K562 (cell line): ENCODE measurements around the gene MADD. TPM values are rescaled to one million over a fixed set of nuclear protein-coding genes. Genes with fewer than 3 reads are reported as not detected.
A peak's percentile ranks its signal among the peaks of the same experiment; 100 is the strongest.

Source experiments
- ATAC-seq: fragments of 200-7000 bp; cut with Tn5 transposase; 3 replicates; pipeline ENCODE4 v1.9.1; 2020; ENCODE audit warnings: moderate library complexity
- BruUV-seq: library from RNA; stranded (reverse); fragments of 400-500 nt; replicated peaks from 2 replicates; lab custom pipeline; 2021; lab: Mats Ljungman, UMichigan
- CTCF ChIA-PET: fragments of 300-600 bp; formaldehyde crosslinking; extraction: SDS; loops from one replicate; lab custom pipeline; 2021; ENCODE audit warnings: low intra/inter-chr PET ratio; lab: Yijun Ruan, JAX
- POLR2A ChIA-PET: fragments of 300-600, 350-650 bp; sonication (Branson Sonifier 250); formaldehyde crosslinking; extraction: SDS; loops from one replicate; lab custom pipeline; 2021; ENCODE audit warnings: antibody characterized with exemption, inconsistent platforms; lab: Yijun Ruan, JAX
- DNase-seq, 4 experiments: peaks; one replicate each; pipeline versions ENCODE4 v3.0.0 to v3.0.0-alpha.2; 2011 to 2018; ENCODE audit warnings: low spot score in 3 of 4, mixed read lengths in 3 of 4; ENCODE audit errors: extremely low read depth in 1 of 4
- FAIRE-seq: peaks from 2 replicates; lab custom pipeline; 2011; peaks lifted over from hg19 to GRCh38; lab: Jason Lieb, UNC
- H2AFZ ChIP-seq: 2 replicates; pipeline ENCODE4 v1.6.0; 2011; ENCODE audit warnings: low read depth, low read length, control low read depth, inconsistent platforms
- H3K27ac ChIP-seq: fragments of 200-600 bp; 3 replicates; pipeline ENCODE4 v1.8.0; 2011; ENCODE audit warnings: low read depth, mild to moderate bottlenecking, control low read depth, inconsistent platforms, low read length, moderate library complexity, mixed read lengths; ENCODE audit errors: extremely low read depth
- H3K27me3 ChIP-seq, 2 experiments: fragments of 300-600 bp in 1 of 2; 2 replicates in 1 of 2; 3 replicates in 1 of 2; pipeline versions ENCODE4 v1.6.0 to v1.8.0; 2011; ENCODE audit warnings: inconsistent platforms in 2 of 2, low read length in 2 of 2, mild to moderate bottlenecking in 1 of 2, mixed read lengths in 1 of 2, moderate library complexity in 1 of 2; ENCODE audit not compliant: control insufficient read depth in 2 of 2, insufficient read depth in 2 of 2
- H3K36me3 ChIP-seq: fragments of 300-600 bp; 3 replicates; pipeline ENCODE4 v1.8.0; 2011; ENCODE audit warnings: mild to moderate bottlenecking, low read length, inconsistent platforms; ENCODE audit not compliant: control insufficient read depth, insufficient read depth
- H3K4me1 ChIP-seq, 2 experiments: fragments of 200-600 bp in 1 of 2; replicated peaks in 1 of 2; 2 replicates in 1 of 2; 3 replicates in 1 of 2; pipeline versions ENCODE4 v1.5.1 to v1.8.0; 2011; ENCODE audit warnings: inconsistent platforms in 2 of 2, low read length in 2 of 2, mild to moderate bottlenecking in 1 of 2, mixed read lengths in 1 of 2, moderate library complexity in 1 of 2; ENCODE audit not compliant: control insufficient read depth in 2 of 2, insufficient read depth in 2 of 2
- H3K4me2 ChIP-seq: 2 replicates; pipeline ENCODE4 v1.6.1; 2011; ENCODE audit warnings: low read length, control low read depth, inconsistent platforms, mixed read lengths; ENCODE audit not compliant: insufficient read depth
- H3K4me3 ChIP-seq: fragments of 200-600 bp; sonication (generic), shearing (Covaris generic); 2 replicates; pipeline ENCODE4 v1.5.1; 2016; ENCODE audit warnings: control low read depth, inconsistent platforms
- H3K79me2 ChIP-seq: fragments of 200-600 bp; 3 replicates; pipeline ENCODE4 v1.8.0; 2011; ENCODE audit warnings: low read length, inconsistent platforms; ENCODE audit not compliant: control insufficient read depth, insufficient read depth
- H3K9ac ChIP-seq, 2 experiments: 2 replicates each; pipeline versions ENCODE4 v1.6.0 to v1.6.1; 2011; ENCODE audit warnings: low read depth in 2 of 2, low read length in 2 of 2, control low read depth in 1 of 2, inconsistent platforms in 1 of 2, mild to moderate bottlenecking in 1 of 2, mixed read lengths in 1 of 2; ENCODE audit not compliant: insufficient read depth in 1 of 2
- H3K9me1 ChIP-seq: one replicate; pipeline ENCODE4 v1.6.0; 2011; ENCODE audit warnings: inconsistent platforms, mild to moderate bottlenecking, low read length, moderate library complexity; ENCODE audit not compliant: control insufficient read depth, insufficient read depth
- H3K9me3 ChIP-seq: replicated peaks from 2 replicates; pipeline ENCODE4 v1.5.1; 2011; ENCODE audit warnings: low read depth, low read length, inconsistent platforms; ENCODE audit not compliant: control insufficient read depth, insufficient read depth
- H4K20me1 ChIP-seq: replicated peaks from 2 replicates; pipeline ENCODE4 v1.6.1; 2011; ENCODE audit warnings: low read length, inconsistent platforms, mixed read lengths; ENCODE audit not compliant: control insufficient read depth, insufficient read depth
- ARID2 ChIP-seq: fragments of 450-650 bp; IDR thresholded peaks from 2 replicates; pipeline ENCODE4 v1.6.1; 2017; ENCODE audit warnings: antibody characterized with exemption, mild to moderate bottlenecking
- DPF2 ChIP-seq: fragments of 450-650 bp; IDR thresholded peaks from 2 replicates; pipeline ENCODE4 v1.6.1; 2016
- HNRNPH1 ChIP-seq: fragments of 200-400 bp; formaldehyde crosslinking; optimal IDR thresholded peaks from 2 replicates; pipeline ENCODE3; 2017; ENCODE audit warnings: low read depth, mild to moderate bottlenecking, low read length, moderate library complexity
- KAT2B ChIP-seq: IDR thresholded peaks from one replicate; pipeline ENCODE4 v1.6.1; 2012; ENCODE audit warnings: low read depth, mild to moderate bottlenecking, control low read depth, inconsistent platforms, low read length, moderate library complexity
- NFXL1 ChIP-seq: fragments of 450-650 bp; formaldehyde crosslinking; IDR thresholded peaks from 2 replicates; pipeline ENCODE4 v1.4.0; 2021; ENCODE audit warnings: mild to moderate bottlenecking
- RB1 ChIP-seq: fragments of 450-650 bp; IDR thresholded peaks from 2 replicates; pipeline ENCODE4 v1.6.1; 2017; ENCODE audit warnings: low read depth, mild to moderate bottlenecking
- SRF ChIP-seq, 2 experiments: fragments of 250-450, 450-650 bp in 1 of 2; sonication (Bioruptor Pico) in 1 of 2; sonication (generic) in 1 of 2; formaldehyde crosslinking; IDR thresholded peaks; 2 replicates each; pipeline versions ENCODE4 v1.5.0 to v1.5.1; 2020 to 2022; ENCODE audit warnings: mild to moderate bottlenecking in 1 of 2, missing genetic modification reagents in 1 of 2
- SRSF9 ChIP-seq: fragments of 200-400 bp; formaldehyde crosslinking; IDR thresholded peaks from 2 replicates; pipeline ENCODE4 v1.6.1; 2017; ENCODE audit warnings: low read depth, low read length, borderline replicate concordance
- ZNF318 ChIP-seq, 2 experiments: fragments of 450-650 bp; IDR thresholded peaks; 2 replicates each; pipeline ENCODE4 v1.6.1; 2016; ENCODE audit warnings: mild to moderate bottlenecking in 2 of 2, borderline replicate concordance in 1 of 2, low read depth in 1 of 2, moderate library complexity in 1 of 2
- ZNF354B ChIP-seq: fragments of 250-450 bp; sonication (Bioruptor Pico); IDR thresholded peaks from 2 replicates; pipeline ENCODE4 v1.4.0; 2020
- ZNF740 ChIP-seq, 3 experiments: fragments of 200-800 bp in 1 of 3; sonication (Bioruptor generic) in 1 of 3; sonication (generic) in 1 of 3; formaldehyde crosslinking in 1 of 3; IDR thresholded peaks; 2 replicates each; pipeline versions ENCODE4 v1.6.1 to v1.8.0; 2016 to 2022; ENCODE audit warnings: mild to moderate bottlenecking in 2 of 3, missing compliant biosample characterization in 2 of 3, missing genetic modification characterization in 2 of 3, missing genetic modification reagents in 1 of 3
- ZNF76 ChIP-seq: fragments of 250-450 bp; sonication (Bioruptor Pico); IDR thresholded peaks from 2 replicates; pipeline ENCODE4 v1.4.0; 2020; ENCODE audit warnings: mild to moderate bottlenecking, moderate library complexity, borderline replicate concordance
- WGBS: fragments of 100-300 bp; shearing (Covaris generic); methylation state at CpG from one replicate; pipeline ENCODE4 v1.1.6; 2016; ENCODE audit warnings: low coverage, mixed read lengths; ENCODE audit not compliant: insufficient coverage; ENCODE audit errors: missing lambda C conversion rate; 5-methylcytosine and 5-hydroxymethylcytosine counted together
- in situ Hi-C: fragments of 300-500 bp; cut with MboI; formaldehyde crosslinking; loops from 4 replicates; pipeline ENCODE4 v1.15.0; 2018; ENCODE audit warnings: inconsistent platforms, mixed read lengths
- intact Hi-C: fragments of 100-400 bp; cut with micrococcal nuclease; formaldehyde crosslinking; loops from 2 replicates; pipeline ENCODE4 v1.14.2; 2022
- polyA plus RNA-seq, 8 experiments: library from polyadenylated mRNA; depleted of rRNA in 4 of 8; stranded (reverse) in 5 of 8; unstranded in 3 of 8; fragments of >200 nt; fragmentation: Nextera tagmentation in 2 of 8; fragmentation: Illumina TruSeq in 1 of 8; extraction: Ambion mirVana in 2 of 8; extraction: Trizol in 1 of 8; gene quantifications; 2 replicates each; pipeline versions ENCODE4 v1.2.1 to v1.2.3, GENCODE V29; 2011 to 2014; ENCODE audit warnings: inconsistent platforms in 1 of 8, missing spikeins in 1 of 8
- total RNA-seq, 7 experiments: library from RNA; depleted of rRNA in 6 of 7; stranded (reverse); fragments of >200 nt in 6 of 7; fragmentation: Illumina TruSeq in 2 of 7; extraction: Trizol in 2 of 7; gene quantifications; 2 replicates each; pipeline versions ENCODE4 v1.2.1 to v1.2.3, GENCODE V29; 2011 to 2021; ENCODE audit warnings: low replicate concordance in 1 of 7

The MADD gene
- total and polyA plus RNA-seq, 9 of the 15 experiments (the other 6 are each of a cell fraction or from before 2014, with no cell fraction given), result 0.68 to 57.6 (median 33.6) TPM

GRCh38 chr11:47325271-47326041 lies 55.5 kb downstream of the MADD start:
- Histone ChIP-seq H3K4me1 (peaks cover 0 to 3% of the 10 kb centered on the region in 2 experiments; a peak in 1 of 5 replicates), H3K79me2 (no peaks in the 10 kb centered on the region), H3K27me3 (no peaks in the 10 kb centered on the region), H3K9me3 (no peaks in the 10 kb centered on the region), H3K36me3 (peaks cover 39% of the 10 kb centered on the region; the same call in 2 of the 3 replicates), H2AFZ (no peak overlapping the region), H4K20me1 (no peaks in the 10 kb centered on the region), H3K4me2 (no peak overlapping the region), H3K4me3 (no peak overlapping the region), H3K27ac (no peak overlapping the region), H3K9me1 (no peaks in the 10 kb centered on the region), H3K9ac (peak overlapping the region in 1 of 2 experiments; percentile 51; a peak in 1 of 4 replicates)
- intact Hi-C loops, result no loop called here
- ChIA-PET POLR2A (interaction anchor here (0.9 to 1.2 kb wide), 2 partner anchors 8 to 14 kb away, joined by 3 to 4 read pairs; no protein-coding TSS in a partner anchor), CTCF (no interaction called here)
- ATAC-seq (no peak), DNase-seq (no peak), FAIRE-seq (no peak)
- in situ Hi-C loops, result no loop called here
- no TSS peak for BruUV-seq
- WGBS, result 85% methylated on average over 14 of the region's 15 CpGs
- no peak for TF ChIP-seq ZNF76 (CRISPR knock-in tag)
- TF ChIP-seq ZNF318 (IDR thresholded peaks at IDR 0.05; ENCODE audit: borderline replicate concordance in 1 of 2, low read depth in 1 of 2), result no peak
- TF ChIP-seq DPF2, result no peak
- TF ChIP-seq ZNF354B (CRISPR knock-in tag), result no peak
- TF ChIP-seq RB1, result no peak
- no peak for TF ChIP-seq ZNF740 (CRISPR knock-in tag; IDR thresholded peaks at IDR 0.05)
- TF ChIP-seq ZNF740 (tag; IDR thresholded peaks at IDR 0.05), result no peak
- TF ChIP-seq SRF (CRISPR knock-in tag; IDR thresholded peaks at IDR 0.05), result no peak
- TF ChIP-seq SRSF9, result no peak
- no peak for TF ChIP-seq NFXL1 (CRISPR knock-in tag)
- TF ChIP-seq KAT2B, result no peak
- no peak for TF ChIP-seq ARID2
- TF ChIP-seq HNRNPH1, result no peak
